Activated naive CD4-positive, alpha-beta T cell (primary cell): ENCODE data around the gene DCLRE1A.

Experiments
- DNase-seq, 4 experiments: peaks; one replicate each; lab custom pipeline; 2025; lab: John Stamatoyannopoulos, UW

The DCLRE1A gene

GRCh38 chr10:113788604-113789083, 65.2 kb downstream of the DCLRE1A start:
- no peak for DNase-seq
